Head of caudate nucleus (tissue), 42 donors: ENCODE data around the gene TPCN1.
A peak's percentile ranks its signal among the peaks of the same experiment; 100 is the strongest.

Experiments used
- DNase-seq, 42 donors: peaks; one replicate each; pipeline versions ENCODE4 v3.0.0 to v3.0.0-alpha.2; 2020 to 2021; ENCODE audit warnings: mixed read lengths in 7 of 42
- intact Hi-C: fragments of 100-400 bp; cut with DNase I; formaldehyde crosslinking; loops from one replicate; pipeline ENCODE4 v1.15.0; 2022

TPCN1 gene

DNA sequence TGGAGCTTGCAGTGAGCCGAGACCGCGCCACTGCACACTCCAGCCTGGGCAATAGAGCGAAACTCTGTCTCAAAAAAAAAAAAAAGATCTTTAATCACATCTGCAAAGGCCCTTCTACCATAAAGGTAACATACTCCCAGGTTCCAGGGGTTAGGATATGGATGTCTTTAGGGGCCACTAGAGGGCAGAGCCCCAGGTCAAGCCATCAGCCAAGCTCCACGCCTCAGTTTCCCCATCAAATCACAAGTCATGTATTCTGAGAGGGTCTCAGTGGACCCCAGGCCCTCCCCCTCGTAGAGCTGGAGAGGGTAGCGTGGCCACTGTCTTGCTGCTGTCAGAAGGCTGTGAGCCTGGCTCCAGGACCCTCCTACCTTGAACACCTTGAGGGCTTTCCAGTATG is 94.9 kb downstream of the TPCN1 start:
- DNase-seq, result no peak
- intact Hi-C loops, result no loop called here

- DNase-seq, result no peak
- intact Hi-C loops, result no loop called here
These were observed 95.9 kb downstream of the TPCN1 start for GRCh38 chr12:113317122-113317521.

GRCh38 chr12:113318046-113318656 is 96.9 kb downstream of the TPCN1 start:
- DNase-seq, result no peak
- intact Hi-C loops, result no loop called here

GRCh38 chr12:113318900-113319628 is 97.8 kb downstream of the TPCN1 start:
- intact Hi-C loops, result no loop called here
- no peak for DNase-seq

- DNase-seq, result no peak
- intact Hi-C loops, result no loop called here
These were observed 99.1 kb downstream of the TPCN1 start for GRCh38 chr12:113320401-113320800.

DNA sequence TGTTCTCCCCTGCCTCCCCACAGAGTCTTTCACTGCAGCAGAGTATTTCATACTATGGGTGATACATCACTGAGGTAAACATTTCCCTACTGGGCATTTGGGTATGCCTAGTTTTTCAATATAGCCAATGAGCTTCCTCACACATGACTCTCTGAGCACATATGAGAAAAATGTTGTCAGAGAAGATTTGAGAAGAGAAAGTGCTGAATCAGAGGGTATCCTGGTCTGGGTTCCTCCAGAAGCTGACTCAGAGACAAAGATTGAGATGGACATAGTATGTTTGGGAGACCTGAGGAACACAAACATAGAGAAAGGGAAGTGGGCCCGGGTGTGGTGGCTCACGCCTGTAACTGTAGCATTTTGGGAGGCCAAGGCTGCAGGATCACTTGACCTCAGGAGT is 101.1 kb downstream of the TPCN1 start:
- DNase-seq, result no peak
- intact Hi-C loops, result no loop called here

GRCh38 chr12:113325916-113326315 is 104.7 kb downstream of the TPCN1 start:
- intact Hi-C loops, result no loop called here
- no peak for DNase-seq

DNA sequence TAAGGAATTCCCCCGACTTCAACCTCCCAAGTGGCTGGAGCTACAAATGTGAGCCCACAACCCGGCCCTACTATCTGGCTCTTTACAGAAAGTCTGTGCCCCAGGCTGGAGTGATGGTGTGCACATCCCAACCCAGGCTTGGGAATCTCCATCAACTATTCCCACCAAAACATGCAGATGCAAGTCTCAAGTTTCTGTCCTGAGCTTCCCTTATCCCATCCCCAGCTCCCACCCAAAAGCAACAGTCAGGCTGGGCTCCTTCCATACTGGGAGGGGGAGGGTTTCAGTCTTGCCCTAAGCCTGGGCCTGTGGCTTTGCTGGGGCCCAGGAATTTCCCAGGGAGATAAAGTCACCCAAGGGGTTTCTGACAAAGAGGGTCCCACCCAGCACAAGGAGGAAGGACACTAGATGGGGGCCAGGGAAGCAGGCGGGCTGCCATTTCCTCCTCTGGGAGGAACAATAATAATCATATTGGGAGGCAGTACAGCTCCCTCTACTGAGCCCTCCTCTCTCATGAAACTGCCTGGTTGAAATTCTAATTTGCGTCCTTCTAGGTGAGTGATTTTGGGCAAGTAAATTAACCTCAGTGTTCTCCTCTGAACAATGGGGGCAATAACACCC is 105.6 kb downstream of the TPCN1 start:
- intact Hi-C loops, result no loop called here
- no peak for DNase-seq

DNA sequence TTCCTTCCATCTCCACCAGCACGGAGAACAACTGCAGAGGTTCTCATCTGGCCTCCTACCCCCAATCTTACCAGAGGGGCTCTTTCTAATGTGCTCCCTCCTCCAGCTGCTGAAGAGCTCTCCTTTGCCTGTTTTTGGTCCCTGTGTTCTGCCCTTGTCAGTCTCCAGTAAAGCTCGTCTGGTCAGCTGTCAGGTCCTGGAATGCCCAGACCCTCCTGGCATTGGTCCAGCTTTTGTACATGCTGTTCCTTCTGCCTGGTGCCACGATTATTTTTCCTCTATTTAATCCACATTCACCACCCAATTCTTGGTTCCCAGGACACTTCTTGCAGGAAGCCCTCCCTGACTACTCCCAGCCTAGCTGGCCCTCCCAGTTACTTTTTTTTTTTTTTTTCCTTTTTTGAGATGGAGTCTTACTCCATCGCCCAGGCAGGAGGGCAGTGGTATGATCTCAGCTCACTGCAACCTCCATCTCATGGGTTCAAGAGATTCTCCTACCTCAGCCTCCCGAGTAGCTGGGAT is 107.2 kb downstream of the TPCN1 start:
- intact Hi-C loops, result no loop called here
- no peak for DNase-seq

DNA sequence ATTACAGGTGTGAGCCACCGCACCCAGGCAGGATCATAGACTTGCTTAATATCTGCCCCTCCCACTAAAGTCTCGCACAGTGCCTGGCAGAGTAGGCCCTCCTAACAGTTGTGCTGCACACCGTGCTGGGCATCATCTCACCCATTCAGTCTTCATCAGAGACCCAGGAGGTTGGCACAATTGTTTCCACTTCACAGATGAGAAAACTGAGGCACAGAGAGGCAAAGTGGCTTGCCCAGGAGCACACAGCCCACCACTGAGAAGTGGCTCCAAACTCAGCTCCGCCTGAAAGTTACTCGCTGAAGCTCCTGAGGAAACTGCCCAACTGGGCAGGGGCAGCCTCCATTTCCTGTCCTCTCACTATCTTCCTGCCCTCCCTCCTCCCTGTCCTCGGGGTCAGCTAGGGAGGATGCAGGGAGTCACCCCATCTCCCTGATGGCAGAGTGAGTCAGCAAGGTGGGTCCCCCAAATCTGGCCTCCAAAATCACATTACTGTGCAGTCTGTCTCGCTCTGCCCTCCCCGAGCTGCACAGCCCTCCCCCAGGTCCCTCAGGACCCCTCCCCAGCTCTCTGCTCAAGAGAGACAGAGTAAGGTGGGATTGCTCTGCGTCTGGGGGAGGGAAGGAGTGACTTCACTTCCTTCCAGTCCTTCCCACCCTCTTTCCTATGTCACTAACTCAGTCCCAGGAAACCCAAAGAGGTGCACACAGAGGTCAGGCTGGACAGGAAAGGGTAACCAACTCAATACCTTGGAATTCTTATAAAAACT is 107.9 kb downstream of the TPCN1 start:
- no peak for DNase-seq
- intact Hi-C loops, result no loop called here

GRCh38 chr12:113329791-113330417 is 108.6 kb downstream of the TPCN1 start:
- no peak for DNase-seq
- intact Hi-C loops, result no loop called here

GRCh38 chr12:113330505-113330904 is 109.2 kb downstream of the TPCN1 start:
- intact Hi-C loops, result no loop called here
- no peak for DNase-seq

- peak in 3 of 42 donors; percentile 18 to 35 (median 26) for DNase-seq
- intact Hi-C loops, result no loop called here
These were observed 111.6 kb downstream of the TPCN1 start for GRCh38 chr12:113332688-113333417.

GRCh38 chr12:113333418-113333750 is 112.1 kb downstream of the TPCN1 start:
- no peak for DNase-seq
- intact Hi-C loops, result no loop called here

GRCh38 chr12:113333877-113334785 is 112.9 kb downstream of the TPCN1 start:
- intact Hi-C loops, result loop anchor here (2.0 kb wide), 1 partner anchor 25 kb away; the partner anchor contains the start of gene PLBD2

GRCh38 chr12:113334786-113335539 is 113.7 kb downstream of the TPCN1 start, which contains the start of gene SLC8B1:
Gene SLC8B1, minus strand, starts transcription at chr12:113335109. Its CDS starts 2,231 bp downstream, at chr12:113332878.
- peak; percentile 73 to 97 (median 92) for DNase-seq
- intact Hi-C loops, result loop anchor here (2.0 kb wide), 1 partner anchor 24 kb away; the partner anchor contains the start of gene PLBD2

More at GRCh38 chr12:113333877-113334785, 112.9 kb downstream of the TPCN1 start:
- peak in 6 of 42 donors; percentile 22 to 46 (median 32) for DNase-seq
